ENCODE measurements around the gene SERPINA9. TPM values are rescaled to one million over a fixed set of nuclear protein-coding genes. Genes with fewer than 3 reads are reported as not detected.
A peak's percentile ranks its signal among the peaks of the same experiment; 100 is the strongest.

SERPINA9 gene
- polyA plus RNA-seq, 1 donor (not counting 4 experiments of a cell fraction or from before 2014, with no cell fraction given): 0.05 TPM

GRCh38 chr14:94467728-94468520 lies 8.1 kb downstream of the SERPINA9 start:
- Histone ChIP-seq H3K4me1 (ENCODE audit: control insufficient read depth, extremely low read depth, insufficient read depth, low read length) (no peaks in the 10 kb centered on the region), H4K20me1 (ENCODE audit: control insufficient read depth, extremely low read depth, insufficient read depth, low read length) (no peaks in the 10 kb centered on the region), H3K27ac (ENCODE audit: control insufficient read depth, insufficient read depth, low read length) (no peak overlapping the region), H3K27me3 (ENCODE audit: control insufficient read depth, extremely low read depth, insufficient read depth, low read length) (no peaks in the 10 kb centered on the region), H3K36me3 (ENCODE audit: control insufficient read depth in 2 of 2, extremely low read depth in 1 of 2, insufficient read depth in 2 of 2, low read length in 2 of 2) (no peaks in the 10 kb centered on the region), H2AFZ (ENCODE audit: control insufficient read depth, low read length) (no peak overlapping the region), H3K4me3 (ENCODE audit: control insufficient read depth in 2 of 3, extremely low read depth in 1 of 3, insufficient read depth in 2 of 3, low read depth in 1 of 3, low read length in 3 of 3) (no peak overlapping the region), H3K79me2 (ENCODE audit: control insufficient read depth, insufficient read depth, low read length) (no peaks in the 10 kb centered on the region), H3K9me1 (ENCODE audit: control insufficient read depth, extremely low read depth, insufficient read depth, low read length) (no peaks in the 10 kb centered on the region), H3K4me2 (ENCODE audit: control insufficient read depth, extremely low read depth, insufficient read depth, low read depth, low read length) (no peak overlapping the region), H3K9ac (ENCODE audit: control insufficient read depth, extremely low read depth, insufficient read depth, low read length) (no peak overlapping the region), H3K9me3 (ENCODE audit: control insufficient read depth, low read depth, low read length) (peaks cover 3% of the 10 kb centered on the region)
- TF ChIP-seq EZH2 (IDR thresholded peaks at IDR 0.05; ENCODE audit: low read length) (no peak), CTCF (optimal IDR thresholded peaks at IDR 0.05 in 1 of 3, IDR thresholded peaks at IDR 0.05 in 1 of 3, conservative IDR thresholded peaks at IDR 0.05 in 1 of 3; ENCODE audit: extremely low read depth in 1 of 3, insufficient read depth in 2 of 3, low read length in 3 of 3) (no peak)
- no peak for DNase-seq (ENCODE audit: low read depth, low spot score)
- dilution Hi-C loops (cut with MboI; ENCODE audit: extremely low pct_ligation_motif_present, low sequenced_read_pairs): no loop called here
- FAIRE-seq: no peak

GRCh38 chr14:94466706-94467370 lies 9.2 kb downstream of the SERPINA9 start:
- H3K27ac ChIP-seq (ENCODE audit: control insufficient read depth, insufficient read depth, low read length): no peak overlapping the region
- no peaks in the 10 kb centered on the region for H3K79me2 ChIP-seq (ENCODE audit: control insufficient read depth, insufficient read depth, low read length)
- H2AFZ ChIP-seq (ENCODE audit: control insufficient read depth, low read length): no peak overlapping the region
- no peaks in the 10 kb centered on the region for H3K4me1 ChIP-seq (ENCODE audit: control insufficient read depth, extremely low read depth, insufficient read depth, low read length)
- FAIRE-seq: peak; percentile 60
- H3K4me3 ChIP-seq (ENCODE audit: control insufficient read depth in 2 of 3, extremely low read depth in 1 of 3, insufficient read depth in 2 of 3, low read depth in 1 of 3, low read length in 3 of 3): no peak overlapping the region
- H3K27me3 ChIP-seq (ENCODE audit: control insufficient read depth, extremely low read depth, insufficient read depth, low read length): no peaks in the 10 kb centered on the region
- H3K9me1 ChIP-seq (ENCODE audit: control insufficient read depth, extremely low read depth, insufficient read depth, low read length): no peaks in the 10 kb centered on the region
- H3K9ac ChIP-seq (ENCODE audit: control insufficient read depth, extremely low read depth, insufficient read depth, low read length): no peak overlapping the region
- TF ChIP-seq CTCF (optimal IDR thresholded peaks at IDR 0.05 in 1 of 3, IDR thresholded peaks at IDR 0.05 in 1 of 3, conservative IDR thresholded peaks at IDR 0.05 in 1 of 3; ENCODE audit: extremely low read depth in 1 of 3, insufficient read depth in 2 of 3, low read length in 3 of 3) (no peak), EZH2 (IDR thresholded peaks at IDR 0.05; ENCODE audit: low read length) (no peak)
- peaks cover 3% of the 10 kb centered on the region for H3K9me3 ChIP-seq (ENCODE audit: control insufficient read depth, low read depth, low read length)
- H3K36me3 ChIP-seq (ENCODE audit: control insufficient read depth in 2 of 2, extremely low read depth in 1 of 2, insufficient read depth in 2 of 2, low read length in 2 of 2): no peaks in the 10 kb centered on the region
- no peak overlapping the region for H3K4me2 ChIP-seq (ENCODE audit: control insufficient read depth, extremely low read depth, insufficient read depth, low read depth, low read length)
- dilution Hi-C loops (cut with MboI; ENCODE audit: extremely low pct_ligation_motif_present, low sequenced_read_pairs): no loop called here
- H4K20me1 ChIP-seq (ENCODE audit: control insufficient read depth, extremely low read depth, insufficient read depth, low read length): no peaks in the 10 kb centered on the region
- DNase-seq (ENCODE audit: low read depth, low spot score): no peak
